ENCODE measurements around the gene CDHR2.
A peak's percentile ranks its signal among the peaks of the same experiment; 100 is the strongest.

Gene CDHR2

DNA sequence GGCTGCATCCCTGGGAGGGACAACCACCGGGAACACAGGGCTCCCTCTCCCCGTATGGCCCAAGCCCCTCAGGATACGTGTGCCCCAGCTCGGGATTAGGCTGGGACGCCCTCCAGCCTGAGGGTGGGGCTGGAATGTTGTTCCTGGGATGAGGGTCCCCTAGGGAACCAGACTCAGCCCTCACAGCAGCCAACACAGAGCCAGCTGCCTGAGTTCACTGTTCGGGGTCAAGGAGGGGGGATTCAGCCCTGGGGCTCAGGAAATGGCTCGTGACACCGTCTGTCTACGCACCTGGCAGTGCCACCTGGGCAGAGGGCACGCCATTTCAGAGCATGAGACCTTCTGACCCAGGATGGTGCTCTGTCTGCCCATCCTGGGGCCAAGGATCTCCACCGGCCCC is 20.8 kb upstream of the CDHR2 start:
- no peak for DNase-seq
- Histone ChIP-seq H3K9me3 (ENCODE audit: control insufficient read depth, low read length) (no peaks in the 10 kb centered on the region), H3K4me3 (ENCODE audit: insufficient read depth, low read depth, low read length, poor library complexity, severe bottlenecking) (no peak overlapping the region), H3K4me1 (ENCODE audit: control insufficient read depth, insufficient read depth, low read length, poor library complexity, severe bottlenecking) (peaks cover 42% of the 10 kb centered on the region), H3K27ac (ENCODE audit: insufficient read depth, low read length, poor library complexity, severe bottlenecking) (no peak overlapping the region), H3K36me3 (ENCODE audit: control insufficient read depth, insufficient read depth, low read length) (peaks cover 45% of the 10 kb centered on the region), H3K27me3 (replicated peaks; ENCODE audit: control insufficient read depth, insufficient read depth, low read length, poor library complexity, severe bottlenecking) (no peaks in the 10 kb centered on the region)

DNA sequence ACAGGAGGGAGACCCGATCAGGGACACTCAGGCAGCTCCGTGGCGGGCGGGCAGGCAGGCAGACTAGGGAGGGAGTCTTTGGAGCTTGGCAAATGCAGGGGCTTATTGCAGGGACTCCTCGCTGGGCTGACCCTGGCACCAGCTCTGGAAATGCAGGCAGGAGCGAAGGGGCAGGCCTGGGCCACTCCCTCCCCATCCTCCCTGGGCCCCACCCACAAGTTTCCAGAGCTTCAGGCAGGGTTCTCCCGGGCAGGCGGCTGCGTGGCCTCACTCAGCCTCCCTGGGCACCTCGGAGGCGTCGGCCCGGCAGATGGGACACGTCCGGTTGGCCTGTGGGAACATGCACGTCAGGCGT is 20.4 kb upstream of the CDHR2 start:
- no peak overlapping the region for H3K4me3 ChIP-seq (ENCODE audit: insufficient read depth, low read depth, low read length, poor library complexity, severe bottlenecking)
- H3K27me3 ChIP-seq (replicated peaks; ENCODE audit: control insufficient read depth, insufficient read depth, low read length, poor library complexity, severe bottlenecking) = no peaks in the 10 kb centered on the region
- H3K27ac ChIP-seq (ENCODE audit: insufficient read depth, low read length, poor library complexity, severe bottlenecking) = no peak overlapping the region
- no peak for DNase-seq
- peaks cover 45% of the 10 kb centered on the region for H3K36me3 ChIP-seq (ENCODE audit: control insufficient read depth, insufficient read depth, low read length)
- H3K4me1 ChIP-seq (ENCODE audit: control insufficient read depth, insufficient read depth, low read length, poor library complexity, severe bottlenecking) = peaks cover 46% of the 10 kb centered on the region
- H3K9me3 ChIP-seq (ENCODE audit: control insufficient read depth, low read length) = no peaks in the 10 kb centered on the region

DNA sequence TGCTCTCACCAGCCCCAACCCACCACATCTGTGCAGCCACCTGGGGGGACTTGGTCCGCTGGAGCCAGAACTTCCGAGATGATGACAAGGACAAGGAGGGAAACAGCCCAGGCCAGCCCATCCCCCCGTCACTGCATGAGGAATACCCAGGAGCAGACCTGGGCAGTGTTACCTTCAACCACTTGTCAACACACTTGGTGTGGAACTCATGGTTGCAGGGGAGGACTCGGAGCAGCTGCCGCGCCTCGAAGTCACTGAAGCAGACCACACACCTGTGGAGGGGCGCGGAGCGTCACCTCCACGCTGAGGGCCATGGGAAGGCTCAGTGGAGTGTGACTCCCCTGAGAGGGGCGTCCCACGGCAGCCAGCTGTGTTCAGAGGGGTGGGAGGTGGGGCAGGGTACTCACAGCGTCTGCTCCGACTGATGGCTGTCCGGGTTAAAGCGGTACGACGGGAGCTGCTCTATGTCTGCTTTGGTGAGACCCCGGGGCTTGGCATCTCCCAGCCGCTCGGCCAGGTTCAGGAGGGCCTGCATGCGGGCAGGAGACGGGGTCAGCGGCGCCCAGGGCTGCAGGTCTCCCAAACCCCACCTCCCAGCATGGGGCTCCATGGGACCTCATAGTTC is 19.9 kb upstream of the CDHR2 start:
- Histone ChIP-seq H3K4me3 (ENCODE audit: insufficient read depth, low read depth, low read length, poor library complexity, severe bottlenecking) (no peak overlapping the region), H3K36me3 (ENCODE audit: control insufficient read depth, insufficient read depth, low read length) (peaks cover 45% of the 10 kb centered on the region), H3K27ac (ENCODE audit: insufficient read depth, low read length, poor library complexity, severe bottlenecking) (peak overlapping the region; percentile 57), H3K9me3 (ENCODE audit: control insufficient read depth, low read length) (no peaks in the 10 kb centered on the region), H3K27me3 (replicated peaks; ENCODE audit: control insufficient read depth, insufficient read depth, low read length, poor library complexity, severe bottlenecking) (no peaks in the 10 kb centered on the region), H3K4me1 (ENCODE audit: control insufficient read depth, insufficient read depth, low read length, poor library complexity, severe bottlenecking) (peaks cover 51% of the 10 kb centered on the region)
- DNase-seq = no peak

- H3K4me3 ChIP-seq (ENCODE audit: insufficient read depth, low read depth, low read length, poor library complexity, severe bottlenecking) = no peak overlapping the region
- no peaks in the 10 kb centered on the region for H3K9me3 ChIP-seq (ENCODE audit: control insufficient read depth, low read length)
- H3K36me3 ChIP-seq (ENCODE audit: control insufficient read depth, insufficient read depth, low read length) = peaks cover 45% of the 10 kb centered on the region
- peak; percentile 57 to 63 (median 62) for DNase-seq
- peaks cover 56% of the 10 kb centered on the region for H3K4me1 ChIP-seq (ENCODE audit: control insufficient read depth, insufficient read depth, low read length, poor library complexity, severe bottlenecking)
- peak overlapping the region; percentile 57 for H3K27ac ChIP-seq (ENCODE audit: insufficient read depth, low read length, poor library complexity, severe bottlenecking)
- no peaks in the 10 kb centered on the region for H3K27me3 ChIP-seq (replicated peaks; ENCODE audit: control insufficient read depth, insufficient read depth, low read length, poor library complexity, severe bottlenecking)
Observed at GRCh38 chr5:176529741-176530141, 19.4 kb upstream of the CDHR2 start.

GRCh38 chr5:176530393-176530982 is 18.7 kb upstream of the CDHR2 start:
- H3K36me3 ChIP-seq (ENCODE audit: control insufficient read depth, insufficient read depth, low read length) = peaks cover 45% of the 10 kb centered on the region
- H3K4me1 ChIP-seq (ENCODE audit: control insufficient read depth, insufficient read depth, low read length, poor library complexity, severe bottlenecking) = peaks cover 64% of the 10 kb centered on the region
- peak overlapping the region; percentile 13 for H3K4me3 ChIP-seq (ENCODE audit: insufficient read depth, low read depth, low read length, poor library complexity, severe bottlenecking)
- H3K27ac ChIP-seq (ENCODE audit: insufficient read depth, low read length, poor library complexity, severe bottlenecking) = peak overlapping the region; percentile 52
- no peaks in the 10 kb centered on the region for H3K9me3 ChIP-seq (ENCODE audit: control insufficient read depth, low read length)
- no peaks in the 10 kb centered on the region for H3K27me3 ChIP-seq (replicated peaks; ENCODE audit: control insufficient read depth, insufficient read depth, low read length, poor library complexity, severe bottlenecking)
- DNase-seq = no peak

- no peak for DNase-seq
- Histone ChIP-seq H3K27ac (ENCODE audit: insufficient read depth, low read length, poor library complexity, severe bottlenecking) (peak overlapping the region; percentile 52), H3K27me3 (replicated peaks; ENCODE audit: control insufficient read depth, insufficient read depth, low read length, poor library complexity, severe bottlenecking) (no peaks in the 10 kb centered on the region), H3K4me3 (ENCODE audit: insufficient read depth, low read depth, low read length, poor library complexity, severe bottlenecking) (no peak overlapping the region), H3K36me3 (ENCODE audit: control insufficient read depth, insufficient read depth, low read length) (peaks cover 45% of the 10 kb centered on the region), H3K4me1 (ENCODE audit: control insufficient read depth, insufficient read depth, low read length, poor library complexity, severe bottlenecking) (peaks cover 65% of the 10 kb centered on the region), H3K9me3 (ENCODE audit: control insufficient read depth, low read length) (no peaks in the 10 kb centered on the region)
Observed at GRCh38 chr5:176530983-176531901, 17.9 kb upstream of the CDHR2 start.

DNA sequence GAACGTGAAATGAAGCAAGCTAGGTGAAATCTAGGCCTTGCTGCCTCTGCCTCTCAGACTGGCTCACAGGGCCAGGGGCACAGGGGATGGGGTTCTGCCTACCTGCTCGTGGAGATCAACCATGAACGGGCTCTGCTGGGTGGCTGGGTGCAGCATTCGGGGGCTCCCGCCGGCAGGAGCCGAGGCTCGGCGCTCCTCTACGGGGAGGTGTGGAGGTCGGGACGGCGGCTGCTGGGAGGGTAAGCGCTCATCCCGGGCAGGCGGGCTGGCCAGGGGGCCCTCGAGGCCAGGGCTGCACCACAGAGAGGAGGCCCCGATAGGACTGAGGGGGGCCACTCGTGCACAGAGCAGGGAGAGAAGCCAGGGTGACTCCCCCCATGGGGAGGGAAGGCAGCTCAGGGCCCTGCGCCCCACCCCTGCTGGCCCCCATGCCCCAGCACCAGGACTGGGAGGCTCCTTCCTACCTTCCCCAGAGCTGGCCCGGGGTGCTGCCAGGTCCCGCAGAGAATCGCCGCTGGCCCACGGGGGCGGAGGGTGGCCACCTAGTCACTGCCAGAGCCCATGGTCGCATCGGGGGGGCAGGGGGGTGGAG is 17.1 kb upstream of the CDHR2 start:
- Histone ChIP-seq H3K9me3 (ENCODE audit: control insufficient read depth, low read length) (no peaks in the 10 kb centered on the region), H3K4me1 (ENCODE audit: control insufficient read depth, insufficient read depth, low read length, poor library complexity, severe bottlenecking) (peaks cover 65% of the 10 kb centered on the region), H3K36me3 (ENCODE audit: control insufficient read depth, insufficient read depth, low read length) (peaks cover 45% of the 10 kb centered on the region), H3K27ac (ENCODE audit: insufficient read depth, low read length, poor library complexity, severe bottlenecking) (peak overlapping the region; percentile 52), H3K27me3 (replicated peaks; ENCODE audit: control insufficient read depth, insufficient read depth, low read length, poor library complexity, severe bottlenecking) (no peaks in the 10 kb centered on the region), H3K4me3 (ENCODE audit: insufficient read depth, low read depth, low read length, poor library complexity, severe bottlenecking) (peak overlapping the region; percentile 4)
- no peak for DNase-seq

DNA sequence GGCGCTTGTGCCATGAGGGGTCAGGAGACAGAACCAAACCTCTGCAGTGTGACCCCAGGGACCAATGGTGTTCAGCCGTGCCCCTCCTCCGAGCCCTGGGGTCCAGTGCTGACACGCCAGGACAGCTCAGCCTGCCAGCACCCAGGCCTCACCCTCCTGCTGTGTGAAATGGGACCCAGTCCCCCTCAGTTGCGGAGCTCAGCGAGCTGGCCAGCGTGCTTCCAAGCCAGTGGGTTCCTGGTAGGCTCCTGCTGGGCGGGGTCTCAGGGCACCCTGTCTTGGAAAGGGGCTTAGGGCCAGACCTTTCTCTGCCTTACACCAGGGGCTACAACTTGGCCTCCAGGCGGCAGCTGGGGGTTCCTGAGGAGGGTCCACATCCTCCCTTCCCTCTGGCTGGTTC is 16.3 kb upstream of the CDHR2 start:
- DNase-seq = no peak
- H3K27ac ChIP-seq (ENCODE audit: insufficient read depth, low read length, poor library complexity, severe bottlenecking) = peak overlapping the region; percentile 100
- H3K9me3 ChIP-seq (ENCODE audit: control insufficient read depth, low read length) = no peaks in the 10 kb centered on the region
- H3K4me3 ChIP-seq (ENCODE audit: insufficient read depth, low read depth, low read length, poor library complexity, severe bottlenecking) = peak overlapping the region; percentile 95
- H3K36me3 ChIP-seq (ENCODE audit: control insufficient read depth, insufficient read depth, low read length) = peaks cover 38% of the 10 kb centered on the region
- H3K4me1 ChIP-seq (ENCODE audit: control insufficient read depth, insufficient read depth, low read length, poor library complexity, severe bottlenecking) = peaks cover 65% of the 10 kb centered on the region
- no peaks in the 10 kb centered on the region for H3K27me3 ChIP-seq (replicated peaks; ENCODE audit: control insufficient read depth, insufficient read depth, low read length, poor library complexity, severe bottlenecking)

DNA sequence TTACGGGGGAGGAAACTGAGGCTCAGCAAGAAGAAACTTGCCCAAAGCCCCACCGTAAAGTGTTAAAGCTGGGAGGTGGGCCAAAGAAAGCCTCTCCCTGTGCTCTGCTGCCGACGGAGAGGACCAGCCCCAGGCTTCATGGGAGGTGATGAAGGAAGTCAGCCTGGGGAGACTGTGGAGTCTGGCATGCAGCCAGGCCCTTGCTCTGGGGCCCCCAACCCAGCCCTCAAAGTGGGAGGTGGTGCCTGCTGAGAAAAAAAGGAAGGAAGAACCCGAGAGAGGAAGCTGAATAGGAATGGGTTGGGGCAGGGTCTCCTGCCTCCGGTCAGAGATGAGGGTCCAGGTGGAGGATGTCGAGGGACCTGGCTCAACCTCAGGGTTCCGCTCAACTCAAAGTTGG is 15.8 kb upstream of the CDHR2 start:
- no peaks in the 10 kb centered on the region for H3K27me3 ChIP-seq (replicated peaks; ENCODE audit: control insufficient read depth, insufficient read depth, low read length, poor library complexity, severe bottlenecking)
- H3K36me3 ChIP-seq (ENCODE audit: control insufficient read depth, insufficient read depth, low read length) = peaks cover 32% of the 10 kb centered on the region
- no peaks in the 10 kb centered on the region for H3K9me3 ChIP-seq (ENCODE audit: control insufficient read depth, low read length)
- peaks cover 70% of the 10 kb centered on the region for H3K4me1 ChIP-seq (ENCODE audit: control insufficient read depth, insufficient read depth, low read length, poor library complexity, severe bottlenecking)
- no peak for DNase-seq
- H3K4me3 ChIP-seq (ENCODE audit: insufficient read depth, low read depth, low read length, poor library complexity, severe bottlenecking) = peak overlapping the region; percentile 95
- H3K27ac ChIP-seq (ENCODE audit: insufficient read depth, low read length, poor library complexity, severe bottlenecking) = peak overlapping the region; percentile 100

All from effector memory CD4-positive, alpha-beta T cell (primary cell).